GM13977 (cell line): ENCODE measurements around the gene C1QTNF9.

Source experiments
- DNase-seq: peaks from one replicate; pipeline ENCODE4 v3.0.0; 2012; ENCODE audit warnings: low spot score
- in situ Hi-C: fragments of 300-500 bp; cut with MboI; formaldehyde crosslinking; loops from one replicate; pipeline ENCODE4 v1.12.0; 2022; ENCODE audit warnings: low sequenced_read_pairs, low pct_unique_long_range_greater_than_20kb, mixed read lengths, inconsistent platforms; ENCODE audit not compliant: unreplicated experiment
- TF ChIP-seq, protein P1 (sequence below): IDR thresholded peaks from 2 replicates; pipeline ENCODE4 v1.5.1; 2012; ENCODE audit warnings: mild to moderate bottlenecking, control low read depth; ENCODE audit not compliant: insufficient read depth; ENCODE audit errors: extremely low read depth, missing control alignments

Gene C1QTNF9

GRCh38 chr13:24274452-24275021, 34.8 kb upstream of the C1QTNF9 start:
- in situ Hi-C loops: no loop called here
- DNase-seq: peak; percentile 74
- TF ChIP-seq, protein P1, sequence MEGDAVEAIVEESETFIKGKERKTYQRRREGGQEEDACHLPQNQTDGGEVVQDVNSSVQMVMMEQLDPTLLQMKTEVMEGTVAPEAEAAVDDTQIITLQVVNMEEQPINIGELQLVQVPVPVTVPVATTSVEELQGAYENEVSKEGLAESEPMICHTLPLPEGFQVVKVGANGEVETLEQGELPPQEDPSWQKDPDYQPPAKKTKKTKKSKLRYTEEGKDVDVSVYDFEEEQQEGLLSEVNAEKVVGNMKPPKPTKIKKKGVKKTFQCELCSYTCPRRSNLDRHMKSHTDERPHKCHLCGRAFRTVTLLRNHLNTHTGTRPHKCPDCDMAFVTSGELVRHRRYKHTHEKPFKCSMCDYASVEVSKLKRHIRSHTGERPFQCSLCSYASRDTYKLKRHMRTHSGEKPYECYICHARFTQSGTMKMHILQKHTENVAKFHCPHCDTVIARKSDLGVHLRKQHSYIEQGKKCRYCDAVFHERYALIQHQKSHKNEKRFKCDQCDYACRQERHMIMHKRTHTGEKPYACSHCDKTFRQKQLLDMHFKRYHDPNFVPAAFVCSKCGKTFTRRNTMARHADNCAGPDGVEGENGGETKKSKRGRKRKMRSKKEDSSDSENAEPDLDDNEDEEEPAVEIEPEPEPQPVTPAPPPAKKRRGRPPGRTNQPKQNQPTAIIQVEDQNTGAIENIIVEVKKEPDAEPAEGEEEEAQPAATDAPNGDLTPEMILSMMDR: no peak

DNA sequence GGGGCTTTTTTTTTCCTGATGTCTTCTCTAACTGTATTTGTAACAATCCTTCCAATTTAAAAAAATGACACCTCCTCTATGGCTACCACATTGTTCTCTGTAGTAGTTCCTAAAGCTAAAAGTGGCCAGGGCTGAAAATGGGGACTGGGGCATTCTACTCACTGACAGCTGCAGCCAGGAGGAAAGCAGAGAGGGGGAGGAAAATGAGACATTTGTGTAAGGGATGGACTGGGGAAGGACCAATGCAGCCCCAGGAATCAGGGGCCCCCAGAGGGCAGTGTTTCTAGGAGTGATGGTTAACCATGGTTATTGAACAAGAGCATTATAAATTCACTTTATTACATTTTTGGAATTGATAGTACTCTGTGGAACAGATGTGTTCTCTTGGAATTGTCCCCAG, 34.3 kb upstream of the C1QTNF9 start:
- in situ Hi-C loops: no loop called here
- DNase-seq: no peak
- TF ChIP-seq, protein P1: peak; percentile 15

DNA sequence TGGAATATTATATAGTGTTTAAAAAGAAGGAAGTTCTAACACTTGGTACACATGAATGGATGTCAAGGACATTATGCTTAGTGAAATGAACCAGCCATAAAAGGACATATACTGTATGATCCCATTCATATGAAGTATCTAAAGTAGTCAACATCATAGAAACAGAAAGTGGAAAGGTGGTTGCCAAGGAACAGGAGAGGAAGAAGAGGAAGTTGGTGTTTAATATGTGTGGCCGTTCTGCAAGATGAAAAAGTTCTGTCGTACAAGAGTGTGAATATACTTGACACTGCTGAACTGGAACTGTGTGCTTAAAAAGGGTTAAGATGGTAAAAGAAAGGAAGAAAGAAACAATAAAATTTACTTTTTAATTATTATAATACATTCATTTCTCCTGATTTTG, 33.1 kb upstream of the C1QTNF9 start:
- in situ Hi-C loops: no loop called here
- TF ChIP-seq, protein P1: no peak
- peak; percentile 49 for DNase-seq

- TF ChIP-seq, protein P1: no peak
- no peak for DNase-seq
- in situ Hi-C loops: no loop called here
Observed at GRCh38 chr13:24276861-24277260, 32.5 kb upstream of the C1QTNF9 start.

GRCh38 chr13:24277761-24278160, 31.6 kb upstream of the C1QTNF9 start:
- in situ Hi-C loops: no loop called here
- TF ChIP-seq, protein P1: no peak
- no peak for DNase-seq

- TF ChIP-seq, protein P1: no peak
- in situ Hi-C loops: no loop called here
- no peak for DNase-seq
Observed at GRCh38 chr13:24279327-24280110, 29.9 kb upstream of the C1QTNF9 start.

GRCh38 chr13:24280720-24281119, 28.7 kb upstream of the C1QTNF9 start:
- in situ Hi-C loops: no loop called here
- DNase-seq: no peak

More at GRCh38 chr13:24280720-24281119, 28.7 kb upstream of the C1QTNF9 start:
- TF ChIP-seq, protein P1: no peak
